HCT116 (cell line): ENCODE results near the gene MAPK8. TPM values are rescaled to one million over a fixed set of nuclear protein-coding genes. Genes with fewer than 3 reads are reported as not detected.

Experiments used
- ATAC-seq: fragments of 200-7000 bp; cut with Tn5 transposase; 2 replicates; pipeline ENCODE4 v1.9.1; 2020; ENCODE audit warnings: mild to moderate bottlenecking, moderate library complexity
- BruUV-seq: library from RNA; stranded (reverse); fragments of 400-500 nt; replicated peaks from 2 replicates; lab custom pipeline; 2021; lab: Mats Ljungman, UMichigan
- CTCF ChIA-PET: fragments of 300-600 bp; sonication (Branson Sonifier 250); formaldehyde crosslinking; loops from one replicate; lab custom pipeline; 2021; ENCODE audit warnings: antibody characterized with exemption; lab: Charles Lee
- POLR2A ChIA-PET: fragments of 300-600, 350-600 bp; sonication (Branson Sonifier 250); formaldehyde crosslinking; loops from one replicate; lab custom pipeline; 2021; ENCODE audit warnings: antibody characterized with exemption; lab: Charles Lee
- RAD21 ChIA-PET, 2 experiments: fragments of 300-600 bp; sonication (Branson Sonifier 250); formaldehyde crosslinking; loops; one replicate each; lab custom pipeline; 2023; ENCODE audit warnings: low total read pairs in 2 of 2; ENCODE audit not compliant: uncharacterized antibody in 2 of 2, unreplicated experiment in 2 of 2, low non-redundant PET in 1 of 2; lab: Charles Lee
- DNase-seq: peaks from one replicate; pipeline ENCODE4 v3.0.0-alpha.2; 2010; ENCODE audit warnings: low read depth, low spot score
- H2AFZ ChIP-seq: fragments of 200-600 bp; shearing (Covaris generic), sonication (generic); 2 replicates; pipeline ENCODE4 v1.6.1; 2017; ENCODE audit warnings: low read depth, mixed run types, mixed read lengths, antibody characterized with exemption, low read length; ENCODE audit not compliant: poor library complexity, severe bottlenecking
- H3K27ac ChIP-seq: 2 replicates; pipeline ENCODE4 v1.5.1; 2012; ENCODE audit warnings: low read depth, low read length
- H3K27me3 ChIP-seq: fragments of 200-600 bp; sonication (generic); 2 replicates; pipeline ENCODE4 v1.6.1; 2016; ENCODE audit warnings: mixed run types, low read length, mixed read lengths; ENCODE audit not compliant: insufficient read depth
- H3K36me3 ChIP-seq, 2 experiments: fragments of 200-500 bp in 1 of 2; fragments of 200-600 bp in 1 of 2; sonication (Bioruptor generic) in 1 of 2; sonication (generic) in 1 of 2; 2 replicates each; pipeline versions ENCODE4 v1.5.1 to v1.6.1; 2014 to 2016; ENCODE audit warnings: low read length in 2 of 2, inconsistent platforms in 1 of 2, mixed read lengths in 1 of 2, mixed run types in 1 of 2; ENCODE audit not compliant: insufficient read depth in 2 of 2, control insufficient read depth in 1 of 2
- H3K4me1 ChIP-seq, 2 experiments: fragments of 200-600 bp in 1 of 2; sonication (generic) in 1 of 2; 2 replicates each; pipeline versions ENCODE4 v1.5.1 to v1.6.1; 2012 to 2017; ENCODE audit warnings: low read length in 2 of 2, inconsistent platforms in 1 of 2, mild to moderate bottlenecking in 1 of 2, mixed read lengths in 1 of 2, mixed run types in 1 of 2, moderate library complexity in 1 of 2; ENCODE audit not compliant: insufficient read depth in 2 of 2, control insufficient read depth in 1 of 2
- H3K4me2 ChIP-seq: fragments of 200-600 bp; sonication (generic); 2 replicates; pipeline ENCODE4 v1.6.1; 2017; ENCODE audit warnings: mixed run types, low read length, mixed read lengths
- H3K4me3 ChIP-seq, 2 experiments: fragments of 200-600 bp in 1 of 2; sonication (generic) in 1 of 2; replicated peaks in 1 of 2; 2 replicates each; pipeline ENCODE4 v1.5.1; 2011 to 2016; ENCODE audit warnings: low read length in 2 of 2, control low read depth in 1 of 2, low read depth in 1 of 2, mild to moderate bottlenecking in 1 of 2, mixed read lengths in 1 of 2, mixed run types in 1 of 2
- H3K79me2 ChIP-seq: fragments of 200-600 bp; sonication (generic); 2 replicates; pipeline ENCODE4 v1.6.1; 2017; ENCODE audit warnings: mild to moderate bottlenecking, mixed run types, low read length, moderate library complexity, mixed read lengths; ENCODE audit not compliant: insufficient read depth
- H3K9ac ChIP-seq: fragments of 200-600 bp; sonication (generic); 2 replicates; pipeline ENCODE4 v1.6.1; 2016; ENCODE audit warnings: low read length, mixed read lengths
- H3K9me2 ChIP-seq: fragments of 200-600 bp; sonication (generic), shearing (Covaris generic); 2 replicates; pipeline ENCODE4 v1.6.1; 2017; ENCODE audit warnings: mixed run types, mild to moderate bottlenecking, moderate library complexity; ENCODE audit not compliant: insufficient read depth
- H3K9me3 ChIP-seq, 2 experiments: fragments of 200-500 bp in 1 of 2; fragments of 200-600 bp in 1 of 2; sonication (Bioruptor generic) in 1 of 2; sonication (generic) in 1 of 2; 2 replicates each; pipeline ENCODE4 v1.6.1; 2014 to 2017; ENCODE audit warnings: low read length in 2 of 2, mixed read lengths in 2 of 2, inconsistent platforms in 1 of 2, low read depth in 1 of 2, mild to moderate bottlenecking in 1 of 2, mixed run types in 1 of 2, moderate library complexity in 1 of 2; ENCODE audit not compliant: control insufficient read depth in 1 of 2, insufficient read depth in 1 of 2
- H4K20me1 ChIP-seq: fragments of 200-600 bp; sonication (generic), shearing (Covaris generic); 2 replicates; pipeline ENCODE4 v1.6.1; 2017; ENCODE audit warnings: mixed run types, mild to moderate bottlenecking, moderate library complexity; ENCODE audit not compliant: insufficient read depth
- CBX3 ChIP-seq: IDR thresholded peaks from 2 replicates; pipeline ENCODE4 v1.6.1; 2012; ENCODE audit warnings: low read depth
- CEBPB ChIP-seq: IDR thresholded peaks from 2 replicates; pipeline ENCODE4 v1.6.1; 2012; ENCODE audit warnings: low read depth
- EGR1 ChIP-seq: IDR thresholded peaks from 2 replicates; pipeline ENCODE4 v1.6.1; 2012; ENCODE audit warnings: low read depth
- ELF1 ChIP-seq: IDR thresholded peaks from 2 replicates; pipeline ENCODE4 v1.6.1; 2012; ENCODE audit warnings: low read depth, borderline replicate concordance
- EZH2phosphoT487 ChIP-seq: fragments of 200-600 bp; IDR thresholded peaks from 2 replicates; pipeline ENCODE4 v1.6.1; 2018; ENCODE audit warnings: antibody characterized with exemption, borderline replicate concordance
- JUND ChIP-seq: IDR thresholded peaks from 2 replicates; pipeline ENCODE4 v1.6.1; 2012
- POLR2AphosphoS5 ChIP-seq: IDR thresholded peaks from 2 replicates; pipeline ENCODE4 v1.6.1; 2011; ENCODE audit warnings: mild to moderate bottlenecking, low read depth, low read length, moderate library complexity
- RAD21 ChIP-seq: IDR thresholded peaks from 2 replicates; pipeline ENCODE4 v1.6.1; 2012; ENCODE audit warnings: low read depth, mild to moderate bottlenecking
- SIN3A ChIP-seq: IDR thresholded peaks from 2 replicates; pipeline ENCODE4 v1.6.1; 2012; ENCODE audit warnings: low read depth
- SRF ChIP-seq: IDR thresholded peaks from 2 replicates; pipeline ENCODE4 v1.6.1; 2012; ENCODE audit warnings: low read depth
- TCF7L2 ChIP-seq: IDR thresholded peaks from 2 replicates; pipeline ENCODE4 v1.7.0; 2011; ENCODE audit warnings: borderline replicate concordance, inconsistent platforms; ENCODE audit not compliant: insufficient read depth, insufficient read length; ENCODE audit errors: extremely low read depth
- YY1 ChIP-seq: IDR thresholded peaks from 2 replicates; pipeline ENCODE4 v1.6.1; 2011; ENCODE audit warnings: low read length, low read depth, moderate library complexity, mild to moderate bottlenecking; ENCODE audit not compliant: insufficient replicate concordance; ENCODE audit errors: extremely low read depth
- ZFX ChIP-seq: fragments of 450-650 bp; IDR thresholded peaks from 2 replicates; pipeline ENCODE4 v1.6.1; 2017
- intact Hi-C: fragments of 100-400 bp; cut with micrococcal nuclease; formaldehyde crosslinking; loops from 2 replicates; pipeline ENCODE4 v1.10.0; 2022
- total RNA-seq: library from RNA; stranded (reverse); gene quantifications from one replicate; pipeline ENCODE4 v1.2.1, GENCODE V29; 2021; ENCODE audit not compliant: unreplicated experiment
- TF ChIP-seq, protein P1 (sequence below), 3 experiments: fragments of 200-600 bp in 1 of 3; sonication (generic) in 1 of 3; IDR thresholded peaks in 2 of 3; conservative IDR thresholded peaks in 1 of 3; 2 replicates each; pipeline ENCODE4 v1.5.1; 2012 to 2017; ENCODE audit warnings: low read depth in 2 of 3, low read length in 2 of 3, antibody characterized with exemption in 1 of 3, borderline replicate concordance in 1 of 3, control low read depth in 1 of 3, mild to moderate bottlenecking in 1 of 3, mixed read lengths in 1 of 3, mixed run types in 1 of 3, moderate library complexity in 1 of 3; ENCODE audit not compliant: insufficient read depth in 1 of 3

The MAPK8 gene
- total RNA-seq, 1 experiment from 2014 or later = 71.0 TPM

DNA sequence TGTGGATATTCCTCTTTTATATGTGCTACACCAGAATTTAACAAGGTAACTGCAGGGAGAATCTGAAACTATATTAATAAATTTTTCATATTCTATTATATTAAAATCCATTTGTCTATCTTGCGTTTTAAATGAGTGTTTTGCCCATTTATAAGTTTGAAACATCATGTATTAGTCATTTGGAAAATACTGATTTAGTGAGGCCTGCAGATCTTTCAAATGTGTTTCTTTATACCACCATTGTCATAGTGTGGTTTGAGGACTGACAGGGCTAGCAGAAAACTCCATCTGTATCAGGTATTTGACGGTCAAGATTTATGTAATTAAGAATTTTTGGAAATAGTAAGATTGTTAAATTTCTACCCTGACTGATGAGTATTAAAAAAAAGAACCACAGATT, 29.3 kb downstream of the MAPK8 start:
- no TSS peak for BruUV-seq
- no peak overlapping the region for H3K4me3 ChIP-seq
- CTCF ChIA-PET = no interaction called here
- no peak overlapping the region for H2AFZ ChIP-seq
- no peaks in the 10 kb centered on the region for H3K9me3 ChIP-seq
- H3K9ac ChIP-seq = no peak overlapping the region
- RAD21 ChIA-PET = no interaction called here
- ATAC-seq (no peak), DNase-seq (no peak)
- peaks cover 30 to 36% of the 10 kb centered on the region in 2 experiments for H3K4me1 ChIP-seq
- no peaks in the 10 kb centered on the region for H3K36me3 ChIP-seq
- peaks cover 50% of the 10 kb centered on the region for H3K79me2 ChIP-seq
- no peaks in the 10 kb centered on the region for H4K20me1 ChIP-seq
- no peak overlapping the region for H3K4me2 ChIP-seq
- H3K27ac ChIP-seq = no peak overlapping the region
- POLR2A ChIA-PET = no interaction called here
- TF ChIP-seq, protein P1, sequence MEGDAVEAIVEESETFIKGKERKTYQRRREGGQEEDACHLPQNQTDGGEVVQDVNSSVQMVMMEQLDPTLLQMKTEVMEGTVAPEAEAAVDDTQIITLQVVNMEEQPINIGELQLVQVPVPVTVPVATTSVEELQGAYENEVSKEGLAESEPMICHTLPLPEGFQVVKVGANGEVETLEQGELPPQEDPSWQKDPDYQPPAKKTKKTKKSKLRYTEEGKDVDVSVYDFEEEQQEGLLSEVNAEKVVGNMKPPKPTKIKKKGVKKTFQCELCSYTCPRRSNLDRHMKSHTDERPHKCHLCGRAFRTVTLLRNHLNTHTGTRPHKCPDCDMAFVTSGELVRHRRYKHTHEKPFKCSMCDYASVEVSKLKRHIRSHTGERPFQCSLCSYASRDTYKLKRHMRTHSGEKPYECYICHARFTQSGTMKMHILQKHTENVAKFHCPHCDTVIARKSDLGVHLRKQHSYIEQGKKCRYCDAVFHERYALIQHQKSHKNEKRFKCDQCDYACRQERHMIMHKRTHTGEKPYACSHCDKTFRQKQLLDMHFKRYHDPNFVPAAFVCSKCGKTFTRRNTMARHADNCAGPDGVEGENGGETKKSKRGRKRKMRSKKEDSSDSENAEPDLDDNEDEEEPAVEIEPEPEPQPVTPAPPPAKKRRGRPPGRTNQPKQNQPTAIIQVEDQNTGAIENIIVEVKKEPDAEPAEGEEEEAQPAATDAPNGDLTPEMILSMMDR (IDR thresholded peaks at IDR 0.05 in 2 of 3, conservative IDR thresholded peaks at IDR 0.05 in 1 of 3; ENCODE audit: borderline replicate concordance in 1 of 3, insufficient read depth in 1 of 3, low read depth in 2 of 3, low read length in 2 of 3) = no peak
- TF ChIP-seq CEBPB (no peak), EGR1 (no peak), CBX3 (no peak), SIN3A (no peak), JUND (no peak), TCF7L2 (no peak)
- no peaks in the 10 kb centered on the region for H3K27me3 ChIP-seq
- intact Hi-C loops = no loop called here
- no peaks in the 10 kb centered on the region for H3K9me2 ChIP-seq

DNA sequence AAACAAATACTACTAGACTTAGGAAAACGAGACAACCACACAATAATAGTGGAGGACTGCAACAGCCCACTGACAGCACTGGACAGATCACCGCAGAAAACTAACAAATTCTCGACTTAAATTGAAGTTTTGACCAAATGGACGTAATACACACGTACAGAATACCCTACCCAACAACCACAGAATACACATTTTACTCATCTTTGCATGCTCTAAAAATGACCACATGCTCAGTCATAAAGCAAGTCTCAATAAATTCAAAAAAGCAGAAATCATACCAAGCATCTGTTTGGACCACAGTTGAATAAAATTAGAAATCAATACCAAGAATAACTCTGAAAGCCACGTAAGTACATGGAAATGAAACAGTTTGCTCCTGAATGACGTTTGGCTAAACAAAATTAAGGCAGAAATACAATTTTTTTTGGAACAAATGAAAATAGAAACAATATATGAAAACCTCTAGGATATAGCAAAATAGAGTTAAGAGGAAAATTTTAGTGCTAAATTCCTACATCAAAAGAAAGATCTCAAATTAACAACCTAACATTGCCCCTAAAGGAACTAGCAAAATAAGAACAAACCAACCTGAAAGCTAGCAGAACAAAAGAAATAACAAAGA, 30.6 kb downstream of the MAPK8 start:
- no peaks in the 10 kb centered on the region for H3K27me3 ChIP-seq
- BruUV-seq = no TSS peak
- ChIA-PET RAD21 (no interaction called here), POLR2A (no interaction called here), CTCF (no interaction called here)
- H3K79me2 ChIP-seq = peaks cover 39% of the 10 kb centered on the region
- no peaks in the 10 kb centered on the region for H3K9me3 ChIP-seq
- H3K4me2 ChIP-seq = no peak overlapping the region
- H3K4me3 ChIP-seq = no peak overlapping the region
- peaks cover 26% of the 10 kb centered on the region in 2 experiments for H3K4me1 ChIP-seq
- H3K36me3 ChIP-seq = no peaks in the 10 kb centered on the region
- no peaks in the 10 kb centered on the region for H3K9me2 ChIP-seq
- no peak overlapping the region for H3K27ac ChIP-seq
- no peaks in the 10 kb centered on the region for H4K20me1 ChIP-seq
- no peak overlapping the region for H2AFZ ChIP-seq
- intact Hi-C loops = no loop called here
- DNase-seq = no peak
- ATAC-seq = no peak
- no peak overlapping the region for H3K9ac ChIP-seq
- TF ChIP-seq EGR1 (no peak), POLR2AphosphoS5 (no peak), SRF (no peak), ZFX (no peak), YY1 (no peak), ELF1 (no peak), RAD21 (no peak), CEBPB (no peak), EZH2phosphoT487 (no peak)
- TF ChIP-seq, protein P1 (IDR thresholded peaks at IDR 0.05 in 2 of 3, conservative IDR thresholded peaks at IDR 0.05 in 1 of 3; ENCODE audit: borderline replicate concordance in 1 of 3, insufficient read depth in 1 of 3, low read depth in 2 of 3, low read length in 2 of 3) = no peak
